Keratinocyte (primary cell): ENCODE results near the gene DNAJB5. TPM values are rescaled to one million over a fixed set of nuclear protein-coding genes. Genes with fewer than 3 reads are reported as not detected.

Source experiments
- DNase-seq: peaks from one replicate; pipeline ENCODE4 v3.0.0-alpha.2; 2011; ENCODE audit warnings: low read depth, missing footprints, low spot score
- FAIRE-seq: peaks from 2 replicates; lab custom pipeline; 2011; peaks lifted over from hg19 to GRCh38; lab: Jason Lieb, UNC
- H2AFZ ChIP-seq: 2 replicates; pipeline ENCODE4 v1.6.0; 2012; ENCODE audit warnings: low read length, control low read depth, inconsistent platforms; ENCODE audit not compliant: control insufficient read depth
- H3K27ac ChIP-seq: 2 replicates; pipeline ENCODE4 v1.5.1; 2011; ENCODE audit warnings: low read length; ENCODE audit not compliant: control insufficient read depth, insufficient read depth
- H3K27me3 ChIP-seq: 3 replicates; pipeline ENCODE4 v1.6.0; 2011; ENCODE audit warnings: low read length; ENCODE audit not compliant: control insufficient read depth, insufficient read depth; ENCODE audit errors: extremely low read depth
- H3K36me3 ChIP-seq, 2 experiments: 2 replicates in 1 of 2; 3 replicates in 1 of 2; pipeline ENCODE4 v1.5.1; 2011; ENCODE audit warnings: low read length in 2 of 2, mild to moderate bottlenecking in 1 of 2; ENCODE audit not compliant: control insufficient read depth in 2 of 2, insufficient read depth in 2 of 2; ENCODE audit errors: extremely low read depth in 1 of 2
- H3K4me1 ChIP-seq: 3 replicates; pipeline ENCODE4 v1.5.1; 2011; ENCODE audit warnings: low read length; ENCODE audit not compliant: control insufficient read depth, insufficient read depth; ENCODE audit errors: extremely low read depth
- H3K4me2 ChIP-seq: 3 replicates; pipeline ENCODE4 v1.6.0; 2011; ENCODE audit warnings: low read depth, low read length; ENCODE audit not compliant: control insufficient read depth, insufficient read depth; ENCODE audit errors: extremely low read depth
- H3K4me3 ChIP-seq, 3 experiments: fragments of 200-600 bp in 1 of 3; sonication (generic) in 1 of 3; 2 replicates in 2 of 3; 3 replicates in 1 of 3; pipeline ENCODE4 v1.5.1; 2011 to 2016; ENCODE audit warnings: low read length in 3 of 3, mild to moderate bottlenecking in 3 of 3, control low read depth in 2 of 3, inconsistent platforms in 1 of 3, low read depth in 1 of 3, mixed read lengths in 1 of 3, mixed run types in 1 of 3, moderate library complexity in 1 of 3; ENCODE audit not compliant: control insufficient read depth in 2 of 3, insufficient read depth in 2 of 3; ENCODE audit errors: extremely low read depth in 1 of 3
- H3K79me2 ChIP-seq: 2 replicates; pipeline ENCODE4 v1.6.0; 2012; ENCODE audit warnings: low read length; ENCODE audit not compliant: control insufficient read depth, insufficient read depth
- H3K9ac ChIP-seq: 3 replicates; pipeline ENCODE4 v1.6.0; 2011; ENCODE audit warnings: low read length; ENCODE audit not compliant: control insufficient read depth, insufficient read depth; ENCODE audit errors: extremely low read depth
- H3K9me1 ChIP-seq: 3 replicates; pipeline ENCODE4 v1.6.0; 2011; ENCODE audit warnings: low read length; ENCODE audit not compliant: control insufficient read depth, insufficient read depth; ENCODE audit errors: extremely low read depth
- H3K9me3 ChIP-seq: 2 replicates; pipeline ENCODE4 v1.5.1; 2012; ENCODE audit warnings: low read depth, low read length; ENCODE audit not compliant: control insufficient read depth
- H4K20me1 ChIP-seq: 3 replicates; pipeline ENCODE4 v1.6.0; 2011; ENCODE audit warnings: low read length; ENCODE audit not compliant: control insufficient read depth, insufficient read depth; ENCODE audit errors: extremely low read depth
- EZH2 ChIP-seq: IDR thresholded peaks from one replicate; pipeline ENCODE4 v1.6.1; 2012; ENCODE audit warnings: inconsistent platforms, mild to moderate bottlenecking, low read length, moderate library complexity
- dilution Hi-C: fragments of 300-500 bp; cut with MboI; formaldehyde crosslinking; loops from one replicate; pipeline ENCODE4 v1.7.0; 2020; ENCODE audit warnings: low sequenced_read_pairs; ENCODE audit not compliant: extremely low pct_ligation_motif_present
- polyA plus RNA-seq, 5 experiments: library from polyadenylated mRNA; depleted of rRNA in 3 of 5; stranded (reverse) in 3 of 5; stranded (forward) in 1 of 5; unstranded in 1 of 5; fragments of >200 nt; gene quantifications; 1 replicate in 1 of 5; 2 replicates in 3 of 5; 3 replicates in 1 of 5; pipeline versions ENCODE4 v1.2.1 to v1.2.3, GENCODE V29; 2011 to 2012; ENCODE audit warnings: missing spikeins in 2 of 5, low read depth in 1 of 5, low replicate concordance in 1 of 5
- TF ChIP-seq, protein P1 (sequence below), 3 experiments: IDR thresholded peaks in 1 of 3; conservative IDR thresholded peaks in 1 of 3; optimal IDR thresholded peaks in 1 of 3; 2 replicates in 2 of 3; 3 replicates in 1 of 3; pipeline versions ENCODE3 to v1.5.1; 2011; ENCODE audit warnings: low read length in 3 of 3, mild to moderate bottlenecking in 3 of 3, moderate library complexity in 2 of 3, control low read depth in 1 of 3, inconsistent platforms in 1 of 3; ENCODE audit not compliant: insufficient read depth in 2 of 3; ENCODE audit errors: extremely low read depth in 1 of 3

Gene DNAJB5
- polyA plus RNA-seq, 1 donor (not counting 4 experiments of a cell fraction or from before 2014, with no cell fraction given) = 2.4 TPM

DNA sequence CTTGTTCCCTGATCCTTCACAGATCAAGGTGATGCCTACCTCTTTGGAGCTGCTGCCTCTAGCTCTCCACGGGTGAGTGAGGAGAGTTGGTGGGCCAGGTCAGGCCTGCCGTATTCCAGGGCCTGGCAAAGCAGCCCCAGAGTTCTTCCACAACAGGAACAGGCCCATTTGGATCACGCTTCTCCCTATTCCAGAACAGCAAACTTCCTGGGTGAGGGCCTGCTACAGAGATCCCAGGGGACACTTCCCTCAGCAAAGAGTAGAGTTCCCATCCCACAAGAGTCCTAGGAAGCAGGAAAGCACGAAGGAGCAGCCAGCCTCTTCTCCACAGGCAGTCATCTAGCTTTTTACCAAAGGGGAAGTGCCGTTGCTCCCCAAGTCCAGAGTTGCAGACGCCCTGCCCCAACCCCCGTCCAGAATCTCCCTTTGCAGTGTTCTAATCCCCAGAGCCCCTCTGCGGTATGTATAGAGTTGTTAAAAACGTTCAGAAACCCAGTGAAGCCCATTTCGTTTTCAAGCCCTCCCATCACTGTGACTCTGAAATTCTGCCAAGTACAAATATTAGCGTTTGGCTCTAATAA lies 9.3 kb upstream of the DNAJB5 start:
- Histone ChIP-seq H3K9me3 (no peaks in the 10 kb centered on the region), H3K9me1 (no peaks in the 10 kb centered on the region), H3K4me3 (no peak overlapping the region), H3K4me1 (no peaks in the 10 kb centered on the region), H3K4me2 (no peak overlapping the region), H2AFZ (no peak overlapping the region), H3K9ac (no peak overlapping the region), H3K79me2 (no peaks in the 10 kb centered on the region), H4K20me1 (no peaks in the 10 kb centered on the region), H3K27me3 (peaks cover 11% of the 10 kb centered on the region), H3K27ac (no peak overlapping the region), H3K36me3 (no peaks in the 10 kb centered on the region)
- TF ChIP-seq EZH2 = no peak
- TF ChIP-seq, protein P1, sequence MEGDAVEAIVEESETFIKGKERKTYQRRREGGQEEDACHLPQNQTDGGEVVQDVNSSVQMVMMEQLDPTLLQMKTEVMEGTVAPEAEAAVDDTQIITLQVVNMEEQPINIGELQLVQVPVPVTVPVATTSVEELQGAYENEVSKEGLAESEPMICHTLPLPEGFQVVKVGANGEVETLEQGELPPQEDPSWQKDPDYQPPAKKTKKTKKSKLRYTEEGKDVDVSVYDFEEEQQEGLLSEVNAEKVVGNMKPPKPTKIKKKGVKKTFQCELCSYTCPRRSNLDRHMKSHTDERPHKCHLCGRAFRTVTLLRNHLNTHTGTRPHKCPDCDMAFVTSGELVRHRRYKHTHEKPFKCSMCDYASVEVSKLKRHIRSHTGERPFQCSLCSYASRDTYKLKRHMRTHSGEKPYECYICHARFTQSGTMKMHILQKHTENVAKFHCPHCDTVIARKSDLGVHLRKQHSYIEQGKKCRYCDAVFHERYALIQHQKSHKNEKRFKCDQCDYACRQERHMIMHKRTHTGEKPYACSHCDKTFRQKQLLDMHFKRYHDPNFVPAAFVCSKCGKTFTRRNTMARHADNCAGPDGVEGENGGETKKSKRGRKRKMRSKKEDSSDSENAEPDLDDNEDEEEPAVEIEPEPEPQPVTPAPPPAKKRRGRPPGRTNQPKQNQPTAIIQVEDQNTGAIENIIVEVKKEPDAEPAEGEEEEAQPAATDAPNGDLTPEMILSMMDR (optimal IDR thresholded peaks at IDR 0.05 in 1 of 3, IDR thresholded peaks at IDR 0.05 in 1 of 3, conservative IDR thresholded peaks at IDR 0.05 in 1 of 3; ENCODE audit: extremely low read depth in 1 of 3, insufficient read depth in 2 of 3, low read length in 3 of 3) = no peak
- dilution Hi-C loops = no loop called here
- no peak for DNase-seq
- no peak for FAIRE-seq

DNA sequence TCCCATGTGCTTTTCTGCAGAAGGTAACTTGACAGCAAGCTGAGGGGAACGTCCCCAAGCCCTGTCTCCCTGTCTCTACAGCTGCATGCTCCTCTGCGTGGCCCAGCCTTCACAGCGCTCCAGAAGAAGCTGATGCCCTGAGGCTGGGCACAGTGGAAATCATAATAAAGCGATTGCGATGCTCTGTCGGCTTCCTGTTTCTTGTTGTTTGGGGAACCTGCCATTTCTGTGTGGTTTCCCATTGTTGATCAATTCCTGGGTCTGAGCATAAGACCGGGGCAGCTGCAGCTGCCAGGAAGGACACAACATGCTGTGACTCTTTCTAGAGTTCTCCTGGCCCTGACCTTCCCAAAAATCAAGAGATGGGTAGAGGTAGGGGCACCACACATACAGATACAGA lies 7.2 kb upstream of the DNAJB5 start:
- H3K4me2 ChIP-seq = no peak overlapping the region
- H3K36me3 ChIP-seq = no peaks in the 10 kb centered on the region
- no peaks in the 10 kb centered on the region for H3K79me2 ChIP-seq
- dilution Hi-C loops = no loop called here
- no peak overlapping the region for H3K27ac ChIP-seq
- DNase-seq (no peak), FAIRE-seq (no peak)
- H2AFZ ChIP-seq = no peak overlapping the region
- no peaks in the 10 kb centered on the region for H4K20me1 ChIP-seq
- H3K9ac ChIP-seq = no peak overlapping the region
- H3K4me3 ChIP-seq = no peak overlapping the region
- no peaks in the 10 kb centered on the region for H3K9me3 ChIP-seq
- peaks cover 11% of the 10 kb centered on the region for H3K4me1 ChIP-seq
- no peak for TF ChIP-seq EZH2
- TF ChIP-seq, protein P1 (optimal IDR thresholded peaks at IDR 0.05 in 1 of 3, IDR thresholded peaks at IDR 0.05 in 1 of 3, conservative IDR thresholded peaks at IDR 0.05 in 1 of 3; ENCODE audit: extremely low read depth in 1 of 3, insufficient read depth in 2 of 3, low read length in 3 of 3) = no peak
- peaks cover 3% of the 10 kb centered on the region for H3K27me3 ChIP-seq
- peaks cover under 1% of the 10 kb centered on the region for H3K9me1 ChIP-seq
